ENCODE results near the gene ZNF516.

ZNF516 gene

GRCh38 chr18:76499637-76500340 is 4.7 kb upstream of the ZNF516 start:
- Histone ChIP-seq H3K9me3 (ENCODE audit: insufficient read depth, low read length, severe bottlenecking) (no peaks in the 10 kb centered on the region), H3K4me3 (ENCODE audit: low read depth in 1 of 2, low read length in 2 of 2) (no peak overlapping the region), H3K79me2 (ENCODE audit: insufficient read depth, low read length) (no peaks in the 10 kb centered on the region), H2AFZ (ENCODE audit: low read depth, low read length) (no peak overlapping the region), H4K20me1 (ENCODE audit: insufficient read depth, low read length) (no peaks in the 10 kb centered on the region), H3K27me3 (ENCODE audit: insufficient read depth, low read length, poor library complexity) (peaks cover 4% of the 10 kb centered on the region), H3K36me3 (ENCODE audit: insufficient read depth, low read length) (no peaks in the 10 kb centered on the region), H3K4me2 (ENCODE audit: insufficient read depth, low read length) (no peak overlapping the region), H3K9ac (ENCODE audit: low read depth, low read length) (no peak overlapping the region), H3K4me1 (ENCODE audit: insufficient read depth, low read length) (no peaks in the 10 kb centered on the region), H3K27ac (ENCODE audit: low read length) (no peak overlapping the region)
- TF ChIP-seq EZH2 (IDR thresholded peaks at IDR 0.05; ENCODE audit: borderline replicate concordance, low read depth, low read length, severe bottlenecking) (no peak), CTCF (IDR thresholded peaks at IDR 0.05; ENCODE audit: borderline replicate concordance, extremely low read depth, low read length, poor library complexity, severe bottlenecking) (no peak)
- DNase-seq (no peak), ATAC-seq (ENCODE audit: insufficient read depth, low read depth) (no peak)

- TF ChIP-seq CTCF (IDR thresholded peaks at IDR 0.05; ENCODE audit: borderline replicate concordance, extremely low read depth, low read length, poor library complexity, severe bottlenecking) = no peak
- no peak for TF ChIP-seq EZH2 (IDR thresholded peaks at IDR 0.05; ENCODE audit: borderline replicate concordance, low read depth, low read length, severe bottlenecking)
- Histone ChIP-seq H3K79me2 (ENCODE audit: insufficient read depth, low read length) (no peaks in the 10 kb centered on the region), H4K20me1 (ENCODE audit: insufficient read depth, low read length) (no peaks in the 10 kb centered on the region), H3K4me2 (ENCODE audit: insufficient read depth, low read length) (no peak overlapping the region), H2AFZ (ENCODE audit: low read depth, low read length) (no peak overlapping the region), H3K36me3 (ENCODE audit: insufficient read depth, low read length) (no peaks in the 10 kb centered on the region), H3K4me1 (ENCODE audit: insufficient read depth, low read length) (no peaks in the 10 kb centered on the region), H3K9me3 (ENCODE audit: insufficient read depth, low read length, severe bottlenecking) (no peaks in the 10 kb centered on the region), H3K9ac (ENCODE audit: low read depth, low read length) (no peak overlapping the region), H3K27me3 (ENCODE audit: insufficient read depth, low read length, poor library complexity) (peaks cover 4% of the 10 kb centered on the region), H3K4me3 (ENCODE audit: low read depth in 1 of 2, low read length in 2 of 2) (no peak overlapping the region), H3K27ac (ENCODE audit: low read length) (no peak overlapping the region)
- ATAC-seq (ENCODE audit: insufficient read depth, low read depth) (no peak), DNase-seq (no peak)
Observed at GRCh38 chr18:76499021-76499420, 4.0 kb upstream of the ZNF516 start.

DNA sequence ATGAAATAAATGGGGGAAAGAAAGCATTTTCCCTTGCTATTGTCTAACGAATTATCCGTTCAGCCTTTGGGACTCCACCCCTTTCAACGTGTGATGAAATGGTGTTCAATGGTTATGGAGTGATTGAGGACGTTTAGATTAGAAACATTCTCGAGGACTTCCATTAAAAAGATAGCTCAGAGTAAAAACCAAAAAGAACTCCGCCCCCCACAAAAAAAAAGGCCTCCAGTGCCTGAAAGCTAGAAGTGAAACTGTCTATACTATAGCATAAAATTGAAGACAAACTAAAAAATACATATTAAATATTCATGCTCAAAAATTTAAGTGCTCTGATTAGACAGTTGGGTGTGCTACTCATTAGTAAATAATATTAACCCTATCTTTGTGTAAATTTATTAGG is 3.0 kb upstream of the ZNF516 start:
- no peaks in the 10 kb centered on the region for H3K4me1 ChIP-seq (ENCODE audit: insufficient read depth, low read length)
- H3K9ac ChIP-seq (ENCODE audit: low read depth, low read length) = no peak overlapping the region
- no peaks in the 10 kb centered on the region for H3K36me3 ChIP-seq (ENCODE audit: insufficient read depth, low read length)
- H3K9me3 ChIP-seq (ENCODE audit: insufficient read depth, low read length, severe bottlenecking) = no peaks in the 10 kb centered on the region
- TF ChIP-seq EZH2 (IDR thresholded peaks at IDR 0.05; ENCODE audit: borderline replicate concordance, low read depth, low read length, severe bottlenecking) (no peak), CTCF (IDR thresholded peaks at IDR 0.05; ENCODE audit: borderline replicate concordance, extremely low read depth, low read length, poor library complexity, severe bottlenecking) (no peak)
- H3K4me3 ChIP-seq (ENCODE audit: low read depth in 1 of 2, low read length in 2 of 2) = no peak overlapping the region
- no peak for DNase-seq
- H3K4me2 ChIP-seq (ENCODE audit: insufficient read depth, low read length) = no peak overlapping the region
- H4K20me1 ChIP-seq (ENCODE audit: insufficient read depth, low read length) = no peaks in the 10 kb centered on the region
- H3K27me3 ChIP-seq (ENCODE audit: insufficient read depth, low read length, poor library complexity) = no peaks in the 10 kb centered on the region
- no peaks in the 10 kb centered on the region for H3K79me2 ChIP-seq (ENCODE audit: insufficient read depth, low read length)
- no peak overlapping the region for H2AFZ ChIP-seq (ENCODE audit: low read depth, low read length)
- ATAC-seq (ENCODE audit: insufficient read depth, low read depth) = no peak
- no peak overlapping the region for H3K27ac ChIP-seq (ENCODE audit: low read length)
